Left renal cortex interstitium (tissue), 4 donors: Measurements from ENCODE around the gene TMEM98. TPM values are rescaled to one million over a fixed set of nuclear protein-coding genes. Genes with fewer than 3 reads are reported as not detected.
"Not testable (repeated sequence)": the region's sequence is repeated elsewhere in the genome, so short reads cannot be mapped to it uniquely, and the experiment has no call there.

Experiments used
- DNase-seq, 4 donors: peaks; one replicate each; pipeline ENCODE4 v3.0.0-alpha.2; 2013; ENCODE audit warnings: low read depth in 4 of 4, low spot score in 2 of 4, missing footprints in 1 of 4
- polyA plus RNA-seq, 4 donors: library from polyadenylated mRNA; unstranded; fragments of 120-200 nt; gene quantifications; one replicate each; pipeline ENCODE4 v1.2.1, GENCODE V29; 2013; ENCODE audit not compliant: insufficient read length in 4 of 4

TMEM98 gene
- polyA plus RNA-seq, 4 donors: 215 to 248 (median 233) TPM

DNA sequence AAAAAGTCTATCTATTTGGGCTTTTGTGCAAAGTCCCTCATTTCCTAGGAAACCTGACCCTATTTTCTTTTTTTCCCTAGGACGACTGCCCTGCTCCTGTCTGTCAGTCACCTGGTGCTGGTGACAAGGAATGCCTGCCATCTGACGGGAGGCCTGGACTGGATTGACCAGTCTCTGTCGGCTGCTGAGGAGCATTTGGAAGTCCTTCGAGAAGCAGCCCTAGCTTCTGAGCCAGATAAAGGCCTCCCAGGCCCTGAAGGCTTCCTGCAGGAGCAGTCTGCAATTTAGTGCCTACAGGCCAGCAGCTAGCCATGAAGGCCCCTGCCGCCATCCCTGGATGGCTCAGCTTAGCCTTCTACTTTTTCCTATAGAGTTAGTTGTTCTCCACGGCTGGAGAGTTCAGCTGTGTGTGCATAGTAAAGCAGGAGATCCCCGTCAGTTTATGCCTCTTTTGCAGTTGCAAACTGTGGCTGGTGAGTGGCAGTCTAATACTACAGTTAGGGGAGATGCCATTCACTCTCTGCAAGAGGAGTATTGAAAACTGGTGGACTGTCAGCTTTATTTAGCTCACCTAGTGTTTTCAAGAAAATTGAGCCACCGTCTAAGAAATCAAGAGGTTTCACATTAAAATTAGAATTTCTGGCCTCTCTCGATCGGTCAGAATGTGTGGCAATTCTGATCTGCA lies 12.9 kb downstream of the TMEM98 start:
- DNase-seq: no peak

DNA sequence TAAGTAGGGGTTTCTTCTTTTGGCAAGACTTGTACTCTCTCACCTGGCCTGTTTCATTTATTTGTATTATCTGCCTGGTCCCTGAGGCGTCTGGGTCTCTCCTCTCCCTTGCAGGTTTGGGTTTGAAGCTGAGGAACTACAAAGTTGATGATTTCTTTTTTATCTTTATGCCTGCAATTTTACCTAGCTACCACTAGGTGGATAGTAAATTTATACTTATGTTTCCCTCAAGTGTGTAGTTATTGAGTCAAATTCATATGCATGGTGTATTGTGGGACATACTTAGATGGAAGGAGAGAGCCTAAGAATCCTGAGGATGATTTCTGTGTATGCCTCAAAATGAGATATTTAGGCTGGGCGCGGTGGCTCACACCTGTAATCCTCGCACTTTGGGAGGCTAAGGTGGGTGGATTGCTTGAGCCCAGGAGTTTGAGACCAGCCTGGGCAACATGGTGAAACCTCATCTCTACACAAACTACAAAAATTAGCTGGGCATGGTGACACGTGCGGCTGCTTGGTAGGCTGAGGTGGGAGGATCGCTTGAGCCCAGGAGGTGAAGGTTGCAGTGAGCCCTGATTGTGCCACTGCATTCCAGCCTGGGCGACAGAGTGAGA lies 13.6 kb downstream of the TMEM98 start:
- DNase-seq: no peak

- no peak for DNase-seq
These were observed 15.3 kb downstream of the TMEM98 start for GRCh38 chr17:32943206-32943605.

GRCh38 chr17:32943647-32944191 lies 15.8 kb downstream of the TMEM98 start:
- no peak for DNase-seq

DNA sequence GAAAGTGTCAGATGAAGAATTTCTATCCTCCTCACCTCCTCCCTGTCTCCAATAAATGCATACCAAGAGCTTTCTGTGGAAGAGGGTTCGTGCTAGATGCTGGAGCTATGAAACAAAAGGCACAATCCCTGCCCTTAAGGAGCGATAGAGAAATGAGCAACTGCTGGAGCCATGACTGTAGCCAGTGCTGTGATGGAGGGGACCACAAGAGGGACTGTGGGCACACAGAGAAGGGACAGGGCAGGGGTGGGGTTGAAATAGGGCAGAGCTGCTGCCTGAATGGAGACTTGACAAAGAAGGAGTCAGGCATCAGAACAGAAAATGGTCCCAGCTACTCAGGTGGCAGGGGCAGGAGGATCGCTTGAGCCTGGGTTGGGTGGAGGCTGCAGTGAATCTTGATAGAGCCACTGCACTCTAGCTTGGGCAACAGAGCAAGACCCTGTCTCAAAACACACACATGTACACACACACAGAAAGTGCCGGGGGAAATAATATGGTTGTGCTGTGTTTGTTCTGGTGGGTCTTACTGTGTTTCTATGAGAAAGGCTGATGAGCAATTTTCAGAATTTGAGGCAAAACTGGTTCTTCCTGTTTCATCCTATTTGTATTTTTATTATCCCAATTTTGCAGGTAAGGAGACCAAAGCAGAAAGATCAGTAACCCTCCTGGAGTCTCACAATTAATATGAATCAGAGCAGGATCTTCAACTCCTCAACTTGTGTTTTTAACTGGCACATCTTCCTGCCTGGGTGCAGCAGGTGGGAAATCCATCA lies 16.5 kb downstream of the TMEM98 start:
- DNase-seq: no peak

DNA sequence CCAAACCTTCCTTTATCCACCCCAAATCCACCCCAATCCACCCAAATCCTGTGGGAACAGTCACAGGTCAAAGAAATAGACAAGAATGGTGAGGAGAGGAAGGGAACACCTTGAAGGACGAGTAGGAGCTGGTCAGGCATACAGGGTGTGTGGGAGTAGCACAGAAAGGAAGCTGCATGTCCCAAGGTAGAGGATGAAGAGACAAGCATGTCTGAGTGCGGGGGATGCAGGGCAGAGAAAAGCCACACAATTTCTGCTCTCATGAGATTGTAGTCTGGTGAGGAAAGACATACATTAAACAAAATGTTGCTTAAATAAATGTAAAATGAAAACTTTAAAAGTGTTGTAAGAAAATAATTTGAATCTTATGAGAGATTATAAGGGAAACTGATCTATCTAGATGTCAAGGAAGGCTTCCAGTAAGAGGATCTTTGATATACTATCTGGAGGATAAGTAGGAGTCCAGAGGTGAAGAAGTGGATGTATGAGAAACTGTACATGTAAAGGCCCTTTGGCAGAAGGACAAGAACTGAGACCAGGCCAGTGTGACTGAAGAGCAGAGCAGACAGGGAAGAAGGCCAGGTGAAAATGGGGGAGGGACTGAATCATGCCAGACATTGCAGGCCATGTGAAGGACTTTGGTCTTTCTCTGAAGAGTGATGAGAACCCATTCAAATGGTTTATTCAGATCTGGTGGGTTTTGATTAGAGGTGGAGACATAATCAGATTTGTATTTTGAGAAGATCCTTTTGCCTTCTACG lies 18.6 kb downstream of the TMEM98 start:
- DNase-seq: no peak

DNA sequence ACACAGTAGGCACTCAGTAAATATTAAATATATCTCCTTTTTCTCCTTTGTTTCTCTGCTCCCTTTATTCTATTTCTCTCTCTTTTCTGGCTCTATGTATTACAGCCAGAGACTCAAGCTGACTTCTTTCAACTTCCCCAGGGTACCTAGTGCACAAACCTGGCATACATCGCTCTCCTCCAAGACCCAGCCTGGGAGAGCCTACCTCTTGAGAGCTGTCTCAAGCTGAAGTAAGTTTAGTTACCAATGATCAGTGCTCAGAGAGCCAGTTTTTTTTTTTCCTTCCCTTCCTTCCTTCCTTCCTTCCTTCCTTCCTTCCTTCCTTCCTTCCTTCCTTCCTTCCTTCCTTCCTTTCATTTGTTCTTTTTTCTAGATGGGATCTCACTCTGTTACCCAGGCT lies 19.8 kb downstream of the TMEM98 start:
- no peak for DNase-seq

- no peak for DNase-seq
These were observed 21.2 kb downstream of the TMEM98 start for GRCh38 chr17:32949181-32949580.

- not testable (repeated sequence) for DNase-seq
These were observed 24.5 kb downstream of the TMEM98 start for GRCh38 chr17:32952491-32952890.

DNA sequence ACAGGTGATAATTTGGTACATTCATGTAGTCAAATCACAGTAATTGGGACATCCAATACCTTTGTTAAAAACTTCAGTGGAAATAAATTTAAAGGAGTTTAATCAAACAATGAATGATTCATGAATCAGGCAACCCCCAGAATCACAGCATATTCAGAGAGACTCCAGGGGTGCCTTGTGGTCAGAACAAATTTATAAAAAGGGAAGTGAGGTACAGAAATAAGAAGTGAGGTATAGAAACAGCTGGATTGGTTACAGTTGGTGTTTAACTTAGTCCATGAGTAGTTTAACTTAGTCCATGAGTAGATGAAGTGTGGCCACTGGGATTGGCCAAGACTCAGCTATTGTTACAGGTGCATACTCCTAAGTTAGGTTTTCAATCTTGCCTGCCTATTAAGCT lies 25.1 kb downstream of the TMEM98 start:
- DNase-seq: no peak

- no peak for DNase-seq
These were observed 25.9 kb downstream of the TMEM98 start for GRCh38 chr17:32953857-32954256.

DNA sequence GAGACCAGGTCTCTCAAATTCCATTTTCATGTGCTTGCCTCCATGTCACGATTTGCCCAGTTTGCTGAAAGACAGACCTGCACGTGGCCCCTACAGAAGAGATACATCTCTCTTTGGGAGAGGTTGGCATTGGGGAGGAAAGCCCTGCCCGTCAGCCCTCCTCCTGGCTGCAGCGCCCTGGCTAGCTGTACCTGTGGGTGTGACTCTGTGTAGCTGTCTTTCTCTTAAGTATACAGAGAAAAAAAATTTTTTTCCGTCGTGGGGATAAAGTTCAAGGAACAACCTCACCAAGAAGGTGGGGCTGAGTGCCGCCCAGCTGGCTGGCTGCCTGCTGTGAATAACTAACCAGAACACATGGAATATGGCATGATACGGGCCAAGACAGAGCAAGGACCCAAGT lies 26.5 kb downstream of the TMEM98 start:
- DNase-seq: no peak

GRCh38 chr17:32955155-32955554 lies 27.2 kb downstream of the TMEM98 start:
- DNase-seq: no peak

- DNase-seq: no peak
These were observed 28.5 kb downstream of the TMEM98 start for GRCh38 chr17:32956240-32956970.

DNA sequence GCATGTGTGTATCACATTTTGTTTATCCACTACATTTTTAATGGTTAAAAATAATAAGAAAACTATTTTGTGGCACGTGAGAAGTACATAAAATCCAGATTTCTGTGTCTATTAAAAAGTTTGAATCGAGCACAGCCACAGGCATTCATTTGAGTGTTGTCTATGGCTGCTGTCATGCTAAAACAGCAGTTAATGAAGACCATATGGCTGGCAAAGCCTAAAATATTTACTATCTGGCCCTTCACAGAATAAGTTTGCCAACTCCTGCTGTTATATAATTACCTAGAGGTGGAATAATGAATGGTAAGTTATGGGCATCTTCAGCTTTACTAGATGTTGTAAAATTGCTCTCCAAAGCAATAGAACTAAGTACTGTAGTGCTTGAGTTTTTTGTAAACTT lies 30.5 kb downstream of the TMEM98 start:
- DNase-seq: no peak

DNA sequence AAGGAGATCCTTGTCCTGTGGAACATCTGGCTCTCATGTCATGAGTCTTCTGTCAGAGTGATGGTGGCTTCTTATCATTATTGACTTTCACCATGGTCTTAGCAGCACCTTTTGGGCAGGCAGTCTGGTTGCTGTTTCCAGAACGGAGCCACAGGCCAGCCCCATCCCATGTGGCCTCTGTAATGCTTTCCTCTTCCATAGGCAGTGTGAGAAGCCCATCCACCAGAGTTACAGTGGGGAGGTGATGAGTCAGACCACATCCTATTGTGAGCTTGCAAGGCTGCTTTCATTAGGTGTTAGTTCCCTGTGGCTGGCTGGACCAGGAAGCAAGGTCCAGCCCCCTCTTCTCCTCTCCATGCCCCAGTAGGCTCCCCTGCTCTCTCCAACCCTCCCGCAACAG lies 32.9 kb downstream of the TMEM98 start:
- no peak for DNase-seq

GRCh38 chr17:32962320-32962711 lies 34.4 kb downstream of the TMEM98 start:
- DNase-seq: no peak

DNA sequence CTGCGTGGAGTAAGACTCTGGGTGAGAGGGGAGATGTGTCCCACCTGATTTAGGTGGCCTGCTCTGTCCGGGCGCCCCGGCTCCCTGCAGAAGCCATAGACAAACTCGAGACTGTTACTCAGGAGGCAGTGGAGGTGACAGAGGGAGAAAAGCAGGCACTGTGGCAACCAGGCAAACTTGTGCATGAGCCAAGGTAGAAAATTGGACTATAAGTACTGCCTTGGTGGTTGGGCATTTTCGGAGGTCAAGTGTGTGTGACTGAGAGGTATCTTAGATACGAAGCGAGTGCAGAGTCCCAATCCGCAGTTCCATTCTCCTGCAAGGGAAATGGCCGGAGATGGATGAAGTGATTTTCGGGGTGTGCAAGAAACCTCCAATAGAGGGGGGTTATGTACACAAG lies 36.6 kb downstream of the TMEM98 start:
- DNase-seq: no peak

DNA sequence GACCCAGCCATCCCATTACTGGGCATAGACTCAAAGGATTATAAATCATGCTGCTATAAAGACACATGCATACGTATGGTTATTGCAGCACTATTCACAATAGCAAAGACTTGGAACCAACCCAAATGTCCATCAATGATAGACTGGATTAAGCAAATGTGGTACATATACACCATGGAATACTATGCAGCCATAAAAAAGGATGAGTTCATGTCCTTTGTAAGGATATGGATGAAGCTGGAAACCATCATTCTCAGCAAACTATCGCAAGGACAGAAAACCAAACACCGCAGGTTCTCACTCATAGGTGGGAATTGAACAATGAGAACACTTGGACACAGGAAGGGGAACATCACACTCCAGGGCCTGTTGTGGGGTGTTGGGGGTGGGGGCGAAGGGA lies 41.3 kb downstream of the TMEM98 start:
- DNase-seq: not testable (repeated sequence)

DNA sequence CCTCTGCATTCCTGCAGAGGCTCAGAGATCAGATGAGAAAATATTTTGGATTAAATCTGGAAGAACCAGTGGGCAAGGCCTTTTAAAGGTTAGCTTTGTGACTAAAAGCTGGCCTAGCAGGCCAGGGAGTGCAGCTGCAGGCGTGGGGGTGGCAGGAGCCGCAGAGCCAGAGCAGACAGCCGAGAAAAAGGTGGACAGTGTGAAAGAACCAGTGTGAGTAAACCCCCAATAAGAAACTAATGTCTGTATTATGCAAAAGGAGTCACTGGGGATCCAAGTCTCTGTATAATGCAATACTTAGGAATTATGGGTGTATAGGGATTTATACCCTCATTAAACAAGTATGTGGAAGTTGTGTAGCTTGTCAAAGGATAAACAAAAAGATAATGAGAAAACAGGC lies 42.3 kb downstream of the TMEM98 start:
- DNase-seq: no peak
